Peyer's patch (tissue), 4 donors: Measurements from ENCODE around the gene CPEB4.

Source experiments
- CTCF ChIP-seq, 6 experiments: fragments of 450-650 bp in 4 of 6; fragments of 200-600 bp in 2 of 6; sonication (generic) in 1 of 6; IDR thresholded peaks; one replicate each; pipeline ENCODE4 v1.5.1; 2017 to 2019; ENCODE audit warnings: antibody characterized with exemption in 6 of 6, mild to moderate bottlenecking in 3 of 6, moderate library complexity in 1 of 6
- POLR2A ChIP-seq, 2 donors: fragments of 450-650 bp; IDR thresholded peaks; one replicate each; pipeline ENCODE4 v1.5.1; 2017; ENCODE audit warnings: antibody characterized with exemption in 2 of 2, mild to moderate bottlenecking in 2 of 2, moderate library complexity in 2 of 2

GRCh38 chr5:173887610-173888472 lies at the start of gene CPEB4:
- TF ChIP-seq CTCF (IDR thresholded peaks at IDR 0.05) (peak in 1 of 6 experiments; percentile 9), POLR2A (IDR thresholded peaks at IDR 0.05) (peak; percentile 97 to 98)
